Peyer's patch (tissue), 4 donors: ENCODE measurements around the gene GK2. TPM values are rescaled to one million over a fixed set of nuclear protein-coding genes. Genes with fewer than 3 reads are reported as not detected.

Experiments
- DNase-seq, 3 donors: peaks; one replicate each; pipeline ENCODE4 v3.0.0-alpha.2; 2017 to 2019
- H3K27ac ChIP-seq, 4 donors: fragments of 200-600 bp; sonication (generic); one replicate each; pipeline ENCODE4 v1.5.1; 2016 to 2019
- H3K27me3 ChIP-seq, 2 donors: fragments of 200-600 bp; sonication (generic); one replicate each; pipeline ENCODE4 v1.5.1; 2019
- H3K36me3 ChIP-seq, 3 donors: fragments of 200-600 bp; sonication (generic); one replicate each; pipeline ENCODE4 v1.5.1; 2016 to 2019
- H3K4me1 ChIP-seq, 4 donors: fragments of 200-600 bp; sonication (generic); one replicate each; pipeline ENCODE4 v1.5.1; 2016 to 2019
- H3K4me3 ChIP-seq, 4 donors: fragments of 200-600 bp; sonication (generic); 1 replicate in 3 of 4; 2 replicates in 1 of 4; pipeline ENCODE4 v1.5.1; 2016 to 2019; ENCODE audit warnings: mild to moderate bottlenecking in 1 of 4
- H3K9me3 ChIP-seq, 4 donors: fragments of 200-600 bp; sonication (generic); one replicate each; pipeline ENCODE4 v1.5.1; 2016 to 2019; ENCODE audit warnings: mild to moderate bottlenecking in 1 of 4
- CTCF ChIP-seq, 6 experiments: fragments of 450-650 bp in 4 of 6; fragments of 200-600 bp in 2 of 6; sonication (generic) in 1 of 6; IDR thresholded peaks; one replicate each; pipeline ENCODE4 v1.5.1; 2017 to 2019; ENCODE audit warnings: antibody characterized with exemption in 6 of 6, mild to moderate bottlenecking in 3 of 6, moderate library complexity in 1 of 6
- POLR2A ChIP-seq, 2 donors: fragments of 450-650 bp; IDR thresholded peaks; one replicate each; pipeline ENCODE4 v1.5.1; 2017; ENCODE audit warnings: antibody characterized with exemption in 2 of 2, mild to moderate bottlenecking in 2 of 2, moderate library complexity in 2 of 2
- total RNA-seq, 4 donors: library from RNA; depleted of rRNA; stranded (reverse); fragments of >200 nt; gene quantifications; one replicate each; pipeline ENCODE4 v1.1.0, GENCODE V29; 2016

GK2 gene
- not detected for total RNA-seq

GRCh38 chr4:79408063-79408462 is at the start of gene GK2:
Gene GK2 (minus strand): TSS chr4:79408228. CDS start chr4:79408200, 28 bp downstream.
- DNase-seq = no peak

GRCh38 chr4:79455216-79455615 is 47.2 kb upstream of the GK2 start:
- no peaks in the 10 kb centered on the region for H3K36me3 ChIP-seq
- no peaks in the 10 kb centered on the region for H3K4me1 ChIP-seq
- no peak overlapping the region for H3K4me3 ChIP-seq
- DNase-seq = no peak
- TF ChIP-seq POLR2A (IDR thresholded peaks at IDR 0.05) (no peak), CTCF (IDR thresholded peaks at IDR 0.05) (no peak)
- no peak overlapping the region for H3K27ac ChIP-seq
- H3K9me3 ChIP-seq = no peaks in the 10 kb centered on the region
- no peaks in the 10 kb centered on the region for H3K27me3 ChIP-seq

More at GRCh38 chr4:79408063-79408462, at the start of gene GK2:
- Histone ChIP-seq H3K4me3 (no peak within 1 kb of the TSS), H3K36me3 (no peaks in the 10 kb centered on the region), H3K27ac (no peak within 1 kb of the TSS), H3K9me3 (no peaks in the 10 kb centered on the region), H3K4me1 (no peaks in the 10 kb centered on the region), H3K27me3 (no peaks in the 10 kb centered on the region)
- TF ChIP-seq CTCF (IDR thresholded peaks at IDR 0.05) = no peak
- TF ChIP-seq POLR2A (IDR thresholded peaks at IDR 0.05) = no peak

GRCh38 chr4:79454656-79455055 is 46.6 kb upstream of the GK2 start:
- Histone ChIP-seq H3K36me3 (no peaks in the 10 kb centered on the region), H3K4me3 (no peak overlapping the region), H3K27ac (no peak overlapping the region), H3K27me3 (no peaks in the 10 kb centered on the region), H3K4me1 (no peaks in the 10 kb centered on the region), H3K9me3 (no peaks in the 10 kb centered on the region)
- TF ChIP-seq POLR2A (IDR thresholded peaks at IDR 0.05) = no peak
- TF ChIP-seq CTCF (IDR thresholded peaks at IDR 0.05) = no peak
- no peak for DNase-seq

- DNase-seq = no peak
- Histone ChIP-seq H3K4me3 (no peak overlapping the region), H3K36me3 (no peaks in the 10 kb centered on the region), H3K27me3 (no peaks in the 10 kb centered on the region), H3K27ac (no peak overlapping the region), H3K4me1 (no peaks in the 10 kb centered on the region), H3K9me3 (no peaks in the 10 kb centered on the region)
- TF ChIP-seq CTCF (IDR thresholded peaks at IDR 0.05) = no peak
- no peak for TF ChIP-seq POLR2A (IDR thresholded peaks at IDR 0.05)
Measured at GRCh38 chr4:79450053-79450452, 42.0 kb upstream of the GK2 start.

GRCh38 chr4:79446145-79446544 is 38.1 kb upstream of the GK2 start:
- H3K27ac ChIP-seq = no peak overlapping the region
- no peaks in the 10 kb centered on the region for H3K4me1 ChIP-seq
- H3K9me3 ChIP-seq = no peaks in the 10 kb centered on the region
- H3K4me3 ChIP-seq = no peak overlapping the region
- no peaks in the 10 kb centered on the region for H3K36me3 ChIP-seq
- DNase-seq = no peak
- H3K27me3 ChIP-seq = no peaks in the 10 kb centered on the region
- TF ChIP-seq POLR2A (IDR thresholded peaks at IDR 0.05) (no peak), CTCF (IDR thresholded peaks at IDR 0.05) (no peak)

- Histone ChIP-seq H3K4me1 (no peaks in the 10 kb centered on the region), H3K27ac (no peak overlapping the region), H3K9me3 (no peaks in the 10 kb centered on the region), H3K4me3 (no peak overlapping the region), H3K27me3 (no peaks in the 10 kb centered on the region), H3K36me3 (no peaks in the 10 kb centered on the region)
- TF ChIP-seq CTCF (IDR thresholded peaks at IDR 0.05) (no peak), POLR2A (IDR thresholded peaks at IDR 0.05) (no peak)
- no peak for DNase-seq
Measured at GRCh38 chr4:79445371-79445781, 37.3 kb upstream of the GK2 start.
